Stimulated activated CD4-positive, alpha-beta T cell treated with anti-CD3 and anti-CD28 coated beads, TNF-alpha, amount 100 ng/mL, for 48 hours (primary cell): ENCODE measurements around the gene FAM187B.

ENCODE experiments used
- DNase-seq, 3 donors: peaks; one replicate each; pipeline ENCODE4 v3.0.0-alpha.2; 2020; ENCODE audit warnings: low read depth in 3 of 3

FAM187B gene

GRCh38 chr19:35178701-35179100 is 49.8 kb downstream of the FAM187B start:
- no peak for DNase-seq

GRCh38 chr19:35177377-35178274 is 50.9 kb downstream of the FAM187B start:
- DNase-seq: no peak

- DNase-seq: no peak
These were observed 52.4 kb downstream of the FAM187B start for GRCh38 chr19:35176181-35176570.
